Thymus (tissue), 11 donors: ENCODE results near the gene CALR3. TPM values are rescaled to one million over a fixed set of nuclear protein-coding genes. Genes with fewer than 3 reads are reported as not detected.

Source experiments
- DNase-seq, 9 donors: peaks; one replicate each; pipeline ENCODE4 v3.0.0-alpha.2; 2013; ENCODE audit warnings: low spot score in 9 of 9, low read depth in 6 of 9, missing footprints in 1 of 9
- H3K27ac ChIP-seq, 2 donors: one replicate each; pipeline ENCODE4 v1.5.1; 2013; ENCODE audit warnings: control low read depth in 1 of 2, low read depth in 1 of 2, low read length in 1 of 2, mild to moderate bottlenecking in 1 of 2, moderate library complexity in 1 of 2
- H3K27me3 ChIP-seq, 2 donors: one replicate each; pipeline ENCODE4 v1.5.1; 2013; ENCODE audit warnings: low read length in 1 of 2; ENCODE audit not compliant: control insufficient read depth in 2 of 2, insufficient read depth in 1 of 2
- H3K36me3 ChIP-seq, 2 donors: one replicate each; pipeline ENCODE4 v1.5.1; 2013; ENCODE audit warnings: low read length in 1 of 2, mild to moderate bottlenecking in 1 of 2, moderate library complexity in 1 of 2; ENCODE audit not compliant: control insufficient read depth in 2 of 2, insufficient read depth in 2 of 2
- H3K4me1 ChIP-seq, 2 donors: one replicate each; pipeline ENCODE4 v1.5.1; 2013; ENCODE audit warnings: low read length in 2 of 2; ENCODE audit not compliant: control insufficient read depth in 2 of 2, insufficient read depth in 2 of 2
- H3K4me3 ChIP-seq, 2 donors: one replicate each; pipeline ENCODE4 v1.5.1; 2013; ENCODE audit warnings: low read length in 2 of 2, control low read depth in 1 of 2, mild to moderate bottlenecking in 1 of 2
- H3K9me3 ChIP-seq, 2 donors: one replicate each; pipeline ENCODE4 v1.5.1; 2013; ENCODE audit warnings: low read length in 1 of 2, mild to moderate bottlenecking in 1 of 2; ENCODE audit not compliant: control insufficient read depth in 2 of 2, insufficient read depth in 1 of 2
- WGBS: extraction: QIAGEN DNeasy Blood & Tissue Kit; methylation state at CpG from one replicate; pipeline ENCODE4 v1.1.7; 2013; 5-methylcytosine and 5-hydroxymethylcytosine counted together
- polyA plus RNA-seq: library from polyadenylated mRNA; stranded (reverse); fragments of 200-250 nt; gene quantifications from one replicate; pipeline ENCODE4 v1.2.3, GENCODE V29; 2013
- total RNA-seq: library from RNA; stranded (reverse); fragments of 120-200 nt; gene quantifications from one replicate; pipeline ENCODE4 v1.2.4, GENCODE V29; 2013
- donor health status: healthy.

The CALR3 gene
- total and polyA plus RNA-seq, 2 donors: 0.05 to 0.09 TPM

DNA sequence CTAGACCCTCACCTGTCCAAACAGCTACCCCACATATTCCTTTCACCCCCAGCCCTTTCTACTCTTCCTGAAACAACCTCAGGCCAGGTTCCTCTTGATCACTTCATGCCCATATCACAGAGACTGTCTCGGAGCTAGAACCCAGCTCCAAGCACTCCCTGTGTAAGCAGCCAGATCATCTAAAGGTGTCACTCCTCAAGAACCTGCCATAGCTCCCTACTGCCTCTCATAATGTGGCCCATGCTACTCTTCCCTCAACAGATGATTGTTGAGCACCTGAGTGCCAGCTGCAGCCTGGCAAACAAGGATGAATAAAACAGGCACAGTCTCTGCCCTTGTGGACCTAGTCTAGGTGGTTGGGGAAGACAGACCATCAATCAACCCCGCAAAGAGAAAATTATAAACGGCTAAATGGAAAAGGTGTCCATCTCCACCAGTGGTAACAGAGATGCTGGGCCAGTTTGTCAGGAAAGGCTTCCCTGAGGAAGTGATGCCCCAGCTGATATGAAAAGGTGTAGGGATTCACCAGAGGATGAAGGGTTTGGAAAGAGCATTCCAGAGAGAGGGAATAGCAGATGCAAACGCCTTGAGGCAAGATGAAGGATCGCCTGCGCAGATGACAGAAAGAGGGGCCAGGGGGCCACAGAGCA is 32.5 kb downstream of the CALR3 start:
- H3K27ac ChIP-seq: no peak overlapping the region
- H3K4me3 ChIP-seq: no peak overlapping the region
- no peaks in the 10 kb centered on the region for H3K27me3 ChIP-seq
- DNase-seq: no peak
- H3K4me1 ChIP-seq: peaks cover 0 to 11% of the 10 kb centered on the region in 2 donors
- peaks cover 0 to 4% of the 10 kb centered on the region in 2 donors for H3K36me3 ChIP-seq
- WGBS: 96% methylated on average over 6 of the region's 6 CpGs
- H3K9me3 ChIP-seq: no peaks in the 10 kb centered on the region

DNA sequence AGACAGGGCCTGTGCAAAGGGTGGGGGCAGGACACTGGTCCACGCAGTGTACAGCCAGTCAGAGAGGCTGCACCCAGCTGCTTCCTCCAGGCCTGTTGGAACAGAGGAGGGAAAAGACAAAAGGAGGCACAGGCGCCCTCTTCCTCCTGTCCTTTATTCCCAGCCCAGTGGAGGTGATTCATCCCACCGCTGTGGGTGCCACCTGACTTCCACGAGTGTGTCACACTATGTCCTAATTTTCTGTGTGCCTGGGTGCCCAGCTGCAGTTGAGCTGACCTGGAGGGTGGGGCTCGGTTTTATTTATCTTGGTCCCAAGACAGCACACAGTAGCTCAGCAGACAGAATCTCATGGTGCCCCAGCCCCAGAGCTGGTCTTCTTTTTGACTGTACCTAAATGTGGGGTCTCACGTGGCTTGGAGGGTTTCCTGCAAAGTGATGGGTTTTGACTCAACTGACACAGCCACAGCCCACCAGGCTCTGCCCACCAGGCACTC is 33.2 kb downstream of the CALR3 start:
- peaks cover 0 to 18% of the 10 kb centered on the region in 2 donors for H3K4me1 ChIP-seq
- H3K27me3 ChIP-seq: no peaks in the 10 kb centered on the region
- no peak overlapping the region for H3K4me3 ChIP-seq
- H3K36me3 ChIP-seq: peaks cover 0 to 4% of the 10 kb centered on the region in 2 donors
- no peak overlapping the region for H3K27ac ChIP-seq
- no peak for DNase-seq
- H3K9me3 ChIP-seq: no peaks in the 10 kb centered on the region
- WGBS: 72% methylated on average over 6 of the region's 6 CpGs

DNA sequence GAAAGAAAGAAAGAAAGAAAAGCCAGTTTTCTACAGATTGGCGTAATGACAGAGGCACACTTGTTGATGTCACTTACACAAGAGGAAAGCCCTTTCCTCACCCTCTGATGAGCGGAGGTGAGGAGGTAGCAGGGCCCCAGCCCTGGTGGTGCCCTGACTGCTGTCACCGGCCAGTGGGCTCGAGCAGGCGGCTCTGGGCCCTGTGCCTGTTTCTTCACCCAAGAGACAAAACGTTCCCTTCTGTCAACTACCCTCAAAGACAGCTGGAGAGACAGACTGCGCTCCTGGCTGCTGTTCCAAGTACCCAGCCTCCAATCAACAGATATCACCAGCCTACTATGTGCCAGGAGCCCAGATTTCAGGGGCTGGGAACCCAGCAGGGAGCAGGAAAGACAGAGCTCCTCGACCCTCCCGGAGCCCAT is 34.3 kb downstream of the CALR3 start:
- WGBS: 93% methylated on average over 9 of the region's 9 CpGs
- Histone ChIP-seq H3K9me3 (no peaks in the 10 kb centered on the region), H3K4me1 (peaks cover 6 to 29% of the 10 kb centered on the region in 2 donors), H3K36me3 (peaks cover 0 to 4% of the 10 kb centered on the region in 2 donors), H3K4me3 (no peak overlapping the region), H3K27me3 (no peaks in the 10 kb centered on the region), H3K27ac (no peak overlapping the region)
- DNase-seq: no peak

DNA sequence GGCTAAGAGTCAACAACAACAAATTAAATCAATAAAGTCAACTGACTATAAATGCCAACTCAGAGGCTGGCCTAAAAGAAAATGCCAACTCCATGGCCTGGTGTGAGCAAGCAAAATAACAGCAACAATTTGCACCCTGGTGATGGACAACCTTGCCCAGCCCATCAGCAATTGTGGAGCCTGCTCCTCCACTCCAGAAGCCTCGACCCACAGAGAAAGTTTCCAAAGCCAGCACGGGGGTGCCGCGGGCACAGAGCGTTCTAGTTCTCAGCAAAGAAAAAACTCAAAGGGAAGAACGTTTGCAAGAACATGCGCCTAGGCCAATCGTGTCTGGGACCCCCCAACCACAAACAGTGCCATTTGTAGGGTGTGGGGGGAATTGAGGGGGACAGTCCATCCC is 35.5 kb downstream of the CALR3 start:
- 88% methylated on average over 8 of the region's 8 CpGs for WGBS
- H3K9me3 ChIP-seq: no peaks in the 10 kb centered on the region
- H3K36me3 ChIP-seq: peaks cover 0 to 4% of the 10 kb centered on the region in 2 donors
- H3K27me3 ChIP-seq: no peaks in the 10 kb centered on the region
- H3K27ac ChIP-seq: no peak overlapping the region
- H3K4me1 ChIP-seq: peaks cover 7 to 30% of the 10 kb centered on the region in 2 donors
- H3K4me3 ChIP-seq: no peak overlapping the region
- DNase-seq: no peak

DNA sequence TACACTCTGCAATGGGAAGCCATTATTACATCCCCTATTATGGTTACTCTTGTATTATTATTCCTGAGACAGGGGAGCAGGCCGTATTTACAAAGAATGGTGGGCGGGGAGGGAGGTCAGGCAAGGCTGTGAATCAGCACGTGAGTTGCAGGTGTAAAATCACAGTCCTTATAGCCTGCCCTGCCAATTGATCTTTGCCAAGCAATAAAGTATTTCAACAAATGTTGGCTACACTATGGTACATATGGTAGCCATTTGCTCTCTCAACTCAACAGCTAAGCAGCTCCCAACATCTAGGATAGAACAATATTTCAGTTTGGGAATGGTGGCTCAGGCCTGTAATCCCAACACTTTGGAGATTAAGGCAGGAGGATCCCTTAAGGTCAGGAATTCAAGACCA is 36.3 kb downstream of the CALR3 start:
- no peaks in the 10 kb centered on the region for H3K9me3 ChIP-seq
- H3K27me3 ChIP-seq: no peaks in the 10 kb centered on the region
- H3K27ac ChIP-seq: no peak overlapping the region
- no peak for DNase-seq
- WGBS: 96% methylated on average over 3 of the region's 3 CpGs
- H3K4me3 ChIP-seq: no peak overlapping the region
- H3K36me3 ChIP-seq: no peaks in the 10 kb centered on the region
- peaks cover 7 to 30% of the 10 kb centered on the region in 2 donors for H3K4me1 ChIP-seq

DNA sequence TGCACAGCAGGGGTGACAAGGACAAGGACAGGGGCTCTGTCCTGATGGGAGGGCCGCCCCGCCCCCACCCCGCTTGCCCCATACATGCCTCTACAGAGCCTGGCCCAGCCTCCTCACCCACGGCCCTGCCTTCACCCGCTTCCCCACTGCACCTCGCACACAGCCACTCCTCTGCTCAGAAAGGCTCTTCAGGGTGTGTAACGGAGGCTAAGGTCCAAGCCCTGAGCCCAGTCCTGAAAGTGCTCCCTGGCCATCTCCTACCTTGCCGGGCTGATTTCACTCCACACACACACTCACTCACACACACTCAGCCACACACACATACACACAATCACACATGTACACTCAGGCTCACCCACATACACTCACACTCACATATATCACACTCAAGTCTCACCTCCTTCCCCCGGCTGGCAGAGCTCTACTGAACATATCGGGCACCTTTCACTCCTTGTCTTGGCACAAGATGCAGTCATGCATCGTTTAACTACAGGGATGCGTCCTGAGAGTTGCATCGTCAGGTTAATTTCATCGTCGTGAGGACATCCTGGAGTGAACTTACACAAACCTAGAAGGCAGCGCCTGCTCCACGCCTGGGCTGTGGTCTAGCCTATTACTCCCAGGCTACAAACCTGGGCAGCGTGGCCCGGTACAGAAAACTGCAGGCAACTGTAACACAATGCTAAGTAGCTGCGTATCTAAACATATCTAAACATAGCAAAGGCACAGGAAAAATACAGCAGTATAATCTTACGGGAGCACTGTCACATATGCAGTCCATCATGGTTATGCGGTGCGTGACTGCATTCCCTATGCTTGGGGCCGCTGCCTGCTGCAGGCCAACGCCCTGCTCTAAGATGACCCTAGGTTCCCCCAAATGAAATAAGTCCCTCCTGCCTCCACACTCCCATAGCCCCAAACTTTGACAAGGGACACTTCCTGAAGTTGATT is 37.3 kb downstream of the CALR3 start:
- peaks cover 7 to 30% of the 10 kb centered on the region in 2 donors for H3K4me1 ChIP-seq
- H3K4me3 ChIP-seq: no peak overlapping the region

DNA sequence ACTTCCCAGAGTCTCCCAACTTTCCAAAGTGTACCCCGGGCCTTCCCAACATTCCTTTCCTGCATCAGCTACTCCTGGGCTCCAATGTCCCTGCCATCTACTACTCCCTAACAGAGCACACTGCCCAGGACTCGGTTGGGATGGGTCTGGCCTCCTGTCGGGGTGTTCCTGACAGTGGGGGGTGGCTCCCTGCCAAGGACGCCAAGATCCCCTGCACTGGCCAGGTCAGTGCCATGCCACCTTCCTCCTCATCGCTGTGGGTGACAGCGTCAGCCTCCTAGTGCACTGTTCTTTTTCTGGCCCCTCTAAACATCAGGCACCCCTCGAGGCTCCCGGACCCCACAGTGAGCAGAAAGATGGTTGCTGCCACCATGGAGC is 38.0 kb downstream of the CALR3 start:
- Histone ChIP-seq H3K4me1 (peaks cover 7 to 26% of the 10 kb centered on the region in 2 donors), H3K27ac (no peak overlapping the region), H3K9me3 (no peaks in the 10 kb centered on the region), H3K27me3 (no peaks in the 10 kb centered on the region), H3K4me3 (no peak overlapping the region), H3K36me3 (peaks cover 0 to 3% of the 10 kb centered on the region in 2 donors)
- DNase-seq: no peak
- 55% methylated on average over 8 of the region's 8 CpGs for WGBS

More for the DNA sequence above, 37.3 kb downstream of the CALR3 start:
- no peaks in the 10 kb centered on the region for H3K9me3 ChIP-seq
- H3K36me3 ChIP-seq: peaks cover 0 to 3% of the 10 kb centered on the region in 2 donors
- WGBS: 91% methylated on average over 25 of the region's 25 CpGs
- no peak for DNase-seq
- H3K27ac ChIP-seq: no peak overlapping the region
- H3K27me3 ChIP-seq: no peaks in the 10 kb centered on the region

DNA sequence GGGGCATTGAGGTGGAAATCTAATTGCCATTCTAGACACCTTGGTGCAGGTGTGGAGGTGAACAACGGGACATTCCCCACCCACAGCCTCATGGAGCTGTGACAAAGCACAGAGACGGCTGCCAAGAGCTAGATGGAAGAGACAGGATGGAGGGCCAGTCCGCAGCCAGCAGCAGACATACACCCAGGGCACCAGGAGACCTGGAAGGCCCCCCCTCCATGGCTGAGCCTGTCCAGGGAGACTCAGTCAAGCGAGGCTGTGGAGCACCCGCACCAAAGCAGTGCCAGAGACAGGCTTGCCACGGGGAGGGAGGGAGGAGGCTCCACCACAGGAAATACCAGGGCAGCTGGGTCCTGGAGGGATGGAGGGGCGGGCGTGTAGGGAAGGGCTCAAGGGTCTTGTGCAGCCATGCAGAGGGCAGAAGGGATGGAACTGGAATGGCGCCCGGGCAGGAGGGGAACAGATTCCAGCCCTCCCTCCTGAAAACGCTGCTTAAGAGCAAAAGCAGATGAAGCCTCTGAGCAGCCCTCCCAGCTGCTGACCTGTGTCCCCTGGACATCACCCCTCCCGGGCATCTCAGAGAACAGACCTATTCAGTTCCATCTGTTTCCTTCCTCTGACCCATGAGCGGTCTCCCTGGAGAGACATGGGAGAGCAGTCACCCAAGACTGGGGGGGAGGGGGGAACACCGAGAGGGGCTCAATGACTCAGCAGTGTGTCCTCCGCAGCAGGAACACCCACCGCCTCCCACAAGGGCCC is 38.6 kb downstream of the CALR3 start:
- Histone ChIP-seq H3K4me3 (no peak overlapping the region), H3K27me3 (no peaks in the 10 kb centered on the region), H3K9me3 (no peaks in the 10 kb centered on the region), H3K4me1 (peaks cover 7 to 24% of the 10 kb centered on the region in 2 donors), H3K36me3 (peaks cover 0 to 3% of the 10 kb centered on the region in 2 donors), H3K27ac (no peak overlapping the region)
- WGBS: 16% methylated on average over 16 of the region's 16 CpGs
- no peak for DNase-seq
